HEK293T (cell line): ENCODE data around the gene PXK.

Experiments
- ARNT ChIP-seq: fragments of 450-650 bp; IDR thresholded peaks from 2 replicates; pipeline ENCODE4 v1.6.1; 2017; ENCODE audit warnings: mild to moderate bottlenecking
- BHLHE40 ChIP-seq: fragments of 450-650 bp; IDR thresholded peaks from 2 replicates; pipeline ENCODE4 v1.6.1; 2016; ENCODE audit warnings: mild to moderate bottlenecking, moderate library complexity, borderline replicate concordance
- CTBP1 ChIP-seq: fragments of 450-650 bp; IDR thresholded peaks from 2 replicates; pipeline ENCODE4 v1.6.1; 2016; ENCODE audit warnings: borderline replicate concordance
- ELF4 ChIP-seq: fragments of 450-650 bp; IDR thresholded peaks from 2 replicates; pipeline ENCODE4 v1.6.1; 2017; ENCODE audit warnings: antibody characterized with exemption
- FOXA1 ChIP-seq: fragments of 450-650 bp; IDR thresholded peaks from 2 replicates; pipeline ENCODE4 v1.6.1; 2016; ENCODE audit warnings: mild to moderate bottlenecking
- HDGF ChIP-seq: fragments of 450-650 bp; IDR thresholded peaks from 2 replicates; pipeline ENCODE4 v1.6.1; 2017; ENCODE audit warnings: antibody characterized with exemption, borderline replicate concordance
- L3MBTL2 ChIP-seq: fragments of 450-650 bp; conservative IDR thresholded peaks from 2 replicates; pipeline ENCODE4 v1.6.1; 2016; ENCODE audit warnings: mild to moderate bottlenecking
- LEF1 ChIP-seq: fragments of 450-650 bp; IDR thresholded peaks from 2 replicates; pipeline ENCODE4 v1.6.1; 2017; ENCODE audit warnings: mild to moderate bottlenecking, borderline replicate concordance
- SP1 ChIP-seq: fragments of 450-650 bp; IDR thresholded peaks from 2 replicates; pipeline ENCODE4 v1.6.1; 2017
- SUZ12 ChIP-seq: fragments of 450-650 bp; IDR thresholded peaks from 2 replicates; pipeline ENCODE4 v1.6.1; 2016; ENCODE audit warnings: mild to moderate bottlenecking
- TARDBP ChIP-seq: fragments of 450-650 bp; IDR thresholded peaks from 2 replicates; pipeline ENCODE4 v1.6.1; 2016
- ZNF384 ChIP-seq: fragments of 450-650 bp; IDR thresholded peaks from 2 replicates; pipeline ENCODE4 v1.6.1; 2016

GRCh38 chr3:58347984-58348383, 15.3 kb downstream of the PXK start:
- TF ChIP-seq SP1 (no peak), ZNF384 (no peak), ELF4 (no peak), LEF1 (no peak), L3MBTL2 (no peak), ARNT (no peak), TARDBP (no peak), CTBP1 (no peak), FOXA1 (no peak), BHLHE40 (no peak), SUZ12 (no peak), HDGF (no peak)
